HEK293T (cell line): ENCODE results near the gene TXNDC8.

ENCODE experiments used
- CTCF ChIA-PET: fragments of 350-600 bp; formaldehyde crosslinking; extraction: SDS; loops from one replicate; lab custom pipeline; 2021; ENCODE audit warnings: antibody characterized with exemption, inconsistent platforms; lab: Yijun Ruan, JAX
- POLR2A ChIA-PET: fragments of 350-600 bp; formaldehyde crosslinking; extraction: SDS; loops from one replicate; lab custom pipeline; 2020; ENCODE audit warnings: antibody characterized with exemption, inconsistent platforms; lab: Yijun Ruan, JAX
- DNase-seq: peaks from one replicate; pipeline ENCODE4 v3.0.0; 2012; ENCODE audit warnings: mixed read lengths; ENCODE audit errors: extremely low spot score
- ARNT ChIP-seq: fragments of 450-650 bp; IDR thresholded peaks from 2 replicates; pipeline ENCODE4 v1.6.1; 2017; ENCODE audit warnings: mild to moderate bottlenecking
- BHLHE40 ChIP-seq: fragments of 450-650 bp; IDR thresholded peaks from 2 replicates; pipeline ENCODE4 v1.6.1; 2016; ENCODE audit warnings: mild to moderate bottlenecking, moderate library complexity, borderline replicate concordance
- CTBP1 ChIP-seq: fragments of 450-650 bp; IDR thresholded peaks from 2 replicates; pipeline ENCODE4 v1.6.1; 2016; ENCODE audit warnings: borderline replicate concordance
- ELF4 ChIP-seq: fragments of 450-650 bp; IDR thresholded peaks from 2 replicates; pipeline ENCODE4 v1.6.1; 2017; ENCODE audit warnings: antibody characterized with exemption
- FOXA1 ChIP-seq: fragments of 450-650 bp; IDR thresholded peaks from 2 replicates; pipeline ENCODE4 v1.6.1; 2016; ENCODE audit warnings: mild to moderate bottlenecking
- FOXK2 ChIP-seq: fragments of 450-650 bp; IDR thresholded peaks from 2 replicates; pipeline ENCODE4 v1.6.1; 2016; ENCODE audit warnings: mild to moderate bottlenecking
- FOXM1 ChIP-seq: fragments of 450-650 bp; IDR thresholded peaks from 2 replicates; pipeline ENCODE4 v1.6.1; 2017; ENCODE audit warnings: mild to moderate bottlenecking, borderline replicate concordance
- HDGF ChIP-seq: fragments of 450-650 bp; IDR thresholded peaks from 2 replicates; pipeline ENCODE4 v1.6.1; 2017; ENCODE audit warnings: antibody characterized with exemption, borderline replicate concordance
- L3MBTL2 ChIP-seq: fragments of 450-650 bp; conservative IDR thresholded peaks from 2 replicates; pipeline ENCODE4 v1.6.1; 2016; ENCODE audit warnings: mild to moderate bottlenecking
- LEF1 ChIP-seq: fragments of 450-650 bp; IDR thresholded peaks from 2 replicates; pipeline ENCODE4 v1.6.1; 2017; ENCODE audit warnings: mild to moderate bottlenecking, borderline replicate concordance
- NFRKB ChIP-seq: fragments of 450-650 bp; IDR thresholded peaks from 2 replicates; pipeline ENCODE4 v1.6.1; 2016; ENCODE audit warnings: mild to moderate bottlenecking, moderate library complexity
- PKNOX1 ChIP-seq: fragments of 450-650 bp; IDR thresholded peaks from 2 replicates; pipeline ENCODE4 v1.6.1; 2016
- SP1 ChIP-seq: fragments of 450-650 bp; IDR thresholded peaks from 2 replicates; pipeline ENCODE4 v1.6.1; 2017
- SUZ12 ChIP-seq: fragments of 450-650 bp; IDR thresholded peaks from 2 replicates; pipeline ENCODE4 v1.6.1; 2016; ENCODE audit warnings: mild to moderate bottlenecking
- TARDBP ChIP-seq: fragments of 450-650 bp; IDR thresholded peaks from 2 replicates; pipeline ENCODE4 v1.6.1; 2016
- ZNF384 ChIP-seq: fragments of 450-650 bp; IDR thresholded peaks from 2 replicates; pipeline ENCODE4 v1.6.1; 2016

The TXNDC8 gene

GRCh38 chr9:110261632-110262031 lies 76.0 kb downstream of the TXNDC8 start:
- POLR2A ChIA-PET, result no interaction called here
- DNase-seq, result no peak
- no peak for TF ChIP-seq FOXM1
- TF ChIP-seq HDGF, result no peak
- TF ChIP-seq LEF1, result no peak
- TF ChIP-seq ARNT, result no peak
- no peak for TF ChIP-seq CTBP1
- TF ChIP-seq SUZ12, result no peak
- no peak for TF ChIP-seq ELF4
- no peak for TF ChIP-seq FOXA1
- CTCF ChIA-PET, result no interaction called here

- no peak for DNase-seq
- ChIA-PET POLR2A (no interaction called here), CTCF (no interaction called here)
- TF ChIP-seq CTBP1, result no peak
Measured at GRCh38 chr9:110260911-110261310, 76.8 kb downstream of the TXNDC8 start.

GRCh38 chr9:110259566-110259965 lies 78.1 kb downstream of the TXNDC8 start:
- ChIA-PET CTCF (no interaction called here), POLR2A (no interaction called here)
- no peak for DNase-seq
- TF ChIP-seq HDGF (no peak), SP1 (no peak), PKNOX1 (no peak), CTBP1 (no peak), FOXM1 (no peak), TARDBP (no peak), SUZ12 (no peak)

- ChIA-PET POLR2A (no interaction called here), CTCF (no interaction called here)
- TF ChIP-seq SUZ12 (no peak), ARNT (no peak), PKNOX1 (no peak), CTBP1 (no peak), L3MBTL2 (no peak), LEF1 (no peak)
- no peak for DNase-seq
Measured at GRCh38 chr9:110258690-110259091, 79.0 kb downstream of the TXNDC8 start.

- CTCF ChIA-PET, result no interaction called here
- TF ChIP-seq ELF4 (no peak), FOXM1 (no peak), HDGF (no peak), LEF1 (no peak), PKNOX1 (no peak), L3MBTL2 (no peak), NFRKB (no peak), SUZ12 (no peak), TARDBP (no peak), ZNF384 (no peak), CTBP1 (no peak)
- DNase-seq, result no peak
- POLR2A ChIA-PET, result no interaction called here
Measured at GRCh38 chr9:110257956-110258355, 79.7 kb downstream of the TXNDC8 start.

GRCh38 chr9:110257097-110257841 lies 80.4 kb downstream of the TXNDC8 start:
- ChIA-PET POLR2A (interaction anchor here (0.6 to 1.4 kb wide), 21 partner anchors 10 to 362 kb away, joined by 3 to 11 read pairs (median 4); no protein-coding TSS in a partner anchor), CTCF (interaction anchor here (0.6 kb wide), 1 partner anchor 171 kb away, joined by 3 read pairs; no protein-coding TSS in a partner anchor)
- TF ChIP-seq ELF4 (no peak), HDGF (no peak), SP1 (no peak), FOXM1 (no peak), L3MBTL2 (no peak), LEF1 (no peak), ARNT (no peak), FOXA1 (no peak), SUZ12 (no peak), NFRKB (no peak), CTBP1 (no peak)
- DNase-seq, result no peak

GRCh38 chr9:110256380-110257096 lies 81.1 kb downstream of the TXNDC8 start, which contains the start of gene TXN:
Gene TXN, minus strand, starts transcription at chr9:110256507. Its CDS starts 72 bp downstream, at chr9:110256435.
- TF ChIP-seq FOXK2 (no peak), CTBP1 (0 out of 2 replicates have a peak, but pooled peaks have one; percentile 13), HDGF (no peak), BHLHE40 (no peak), L3MBTL2 (peak; percentile 74), ELF4 (peak; percentile 59), ARNT (peak; percentile 56; the same call in 1 of the 2 replicates), FOXM1 (no peak)
- ChIA-PET POLR2A (interaction anchor here (0.6 to 1.4 kb wide), 21 partner anchors 9 to 363 kb away, joined by 3 to 11 read pairs (median 4); no protein-coding TSS in a partner anchor), CTCF (interaction anchor here (0.6 to 0.8 kb wide), 2 partner anchors 94 to 172 kb away, joined by 3 to 4 read pairs; no protein-coding TSS in a partner anchor)
- peak; percentile 89 for DNase-seq
